Keratinocyte (primary cell): ENCODE data around the gene AKNA. TPM values are rescaled to one million over a fixed set of nuclear protein-coding genes. Genes with fewer than 3 reads are reported as not detected.

ENCODE experiments used
- DNase-seq: peaks from one replicate; pipeline ENCODE4 v3.0.0-alpha.2; 2011; ENCODE audit warnings: low read depth, missing footprints, low spot score
- FAIRE-seq: peaks from 2 replicates; lab custom pipeline; 2011; peaks lifted over from hg19 to GRCh38; lab: Jason Lieb, UNC
- H2AFZ ChIP-seq: 2 replicates; pipeline ENCODE4 v1.6.0; 2012; ENCODE audit warnings: low read length, control low read depth, inconsistent platforms; ENCODE audit not compliant: control insufficient read depth
- H3K27ac ChIP-seq: 2 replicates; pipeline ENCODE4 v1.5.1; 2011; ENCODE audit warnings: low read length; ENCODE audit not compliant: control insufficient read depth, insufficient read depth
- H3K27me3 ChIP-seq: 3 replicates; pipeline ENCODE4 v1.6.0; 2011; ENCODE audit warnings: low read length; ENCODE audit not compliant: control insufficient read depth, insufficient read depth; ENCODE audit errors: extremely low read depth
- H3K36me3 ChIP-seq, 2 experiments: 2 replicates in 1 of 2; 3 replicates in 1 of 2; pipeline ENCODE4 v1.5.1; 2011; ENCODE audit warnings: low read length in 2 of 2, mild to moderate bottlenecking in 1 of 2; ENCODE audit not compliant: control insufficient read depth in 2 of 2, insufficient read depth in 2 of 2; ENCODE audit errors: extremely low read depth in 1 of 2
- H3K4me1 ChIP-seq: 3 replicates; pipeline ENCODE4 v1.5.1; 2011; ENCODE audit warnings: low read length; ENCODE audit not compliant: control insufficient read depth, insufficient read depth; ENCODE audit errors: extremely low read depth
- H3K4me2 ChIP-seq: 3 replicates; pipeline ENCODE4 v1.6.0; 2011; ENCODE audit warnings: low read depth, low read length; ENCODE audit not compliant: control insufficient read depth, insufficient read depth; ENCODE audit errors: extremely low read depth
- H3K4me3 ChIP-seq, 3 experiments: fragments of 200-600 bp in 1 of 3; sonication (generic) in 1 of 3; 2 replicates in 2 of 3; 3 replicates in 1 of 3; pipeline ENCODE4 v1.5.1; 2011 to 2016; ENCODE audit warnings: low read length in 3 of 3, mild to moderate bottlenecking in 3 of 3, control low read depth in 2 of 3, inconsistent platforms in 1 of 3, low read depth in 1 of 3, mixed read lengths in 1 of 3, mixed run types in 1 of 3, moderate library complexity in 1 of 3; ENCODE audit not compliant: control insufficient read depth in 2 of 3, insufficient read depth in 2 of 3; ENCODE audit errors: extremely low read depth in 1 of 3
- H3K79me2 ChIP-seq: 2 replicates; pipeline ENCODE4 v1.6.0; 2012; ENCODE audit warnings: low read length; ENCODE audit not compliant: control insufficient read depth, insufficient read depth
- H3K9ac ChIP-seq: 3 replicates; pipeline ENCODE4 v1.6.0; 2011; ENCODE audit warnings: low read length; ENCODE audit not compliant: control insufficient read depth, insufficient read depth; ENCODE audit errors: extremely low read depth
- H3K9me1 ChIP-seq: 3 replicates; pipeline ENCODE4 v1.6.0; 2011; ENCODE audit warnings: low read length; ENCODE audit not compliant: control insufficient read depth, insufficient read depth; ENCODE audit errors: extremely low read depth
- H3K9me3 ChIP-seq: 2 replicates; pipeline ENCODE4 v1.5.1; 2012; ENCODE audit warnings: low read depth, low read length; ENCODE audit not compliant: control insufficient read depth
- H4K20me1 ChIP-seq: 3 replicates; pipeline ENCODE4 v1.6.0; 2011; ENCODE audit warnings: low read length; ENCODE audit not compliant: control insufficient read depth, insufficient read depth; ENCODE audit errors: extremely low read depth
- EZH2 ChIP-seq: IDR thresholded peaks from one replicate; pipeline ENCODE4 v1.6.1; 2012; ENCODE audit warnings: inconsistent platforms, mild to moderate bottlenecking, low read length, moderate library complexity
- dilution Hi-C: fragments of 300-500 bp; cut with MboI; formaldehyde crosslinking; loops from one replicate; pipeline ENCODE4 v1.7.0; 2020; ENCODE audit warnings: low sequenced_read_pairs; ENCODE audit not compliant: extremely low pct_ligation_motif_present
- polyA plus RNA-seq, 5 experiments: library from polyadenylated mRNA; depleted of rRNA in 3 of 5; stranded (reverse) in 3 of 5; stranded (forward) in 1 of 5; unstranded in 1 of 5; fragments of >200 nt; gene quantifications; 1 replicate in 1 of 5; 2 replicates in 3 of 5; 3 replicates in 1 of 5; pipeline versions ENCODE4 v1.2.1 to v1.2.3, GENCODE V29; 2011 to 2012; ENCODE audit warnings: missing spikeins in 2 of 5, low read depth in 1 of 5, low replicate concordance in 1 of 5
- TF ChIP-seq, protein P1 (sequence below), 3 experiments: IDR thresholded peaks in 1 of 3; conservative IDR thresholded peaks in 1 of 3; optimal IDR thresholded peaks in 1 of 3; 2 replicates in 2 of 3; 3 replicates in 1 of 3; pipeline versions ENCODE3 to v1.5.1; 2011; ENCODE audit warnings: low read length in 3 of 3, mild to moderate bottlenecking in 3 of 3, moderate library complexity in 2 of 3, control low read depth in 1 of 3, inconsistent platforms in 1 of 3; ENCODE audit not compliant: insufficient read depth in 2 of 3; ENCODE audit errors: extremely low read depth in 1 of 3

Gene AKNA
- polyA plus RNA-seq, 1 donor (not counting 4 experiments of a cell fraction or from before 2014, with no cell fraction given), result 0.79 TPM

DNA sequence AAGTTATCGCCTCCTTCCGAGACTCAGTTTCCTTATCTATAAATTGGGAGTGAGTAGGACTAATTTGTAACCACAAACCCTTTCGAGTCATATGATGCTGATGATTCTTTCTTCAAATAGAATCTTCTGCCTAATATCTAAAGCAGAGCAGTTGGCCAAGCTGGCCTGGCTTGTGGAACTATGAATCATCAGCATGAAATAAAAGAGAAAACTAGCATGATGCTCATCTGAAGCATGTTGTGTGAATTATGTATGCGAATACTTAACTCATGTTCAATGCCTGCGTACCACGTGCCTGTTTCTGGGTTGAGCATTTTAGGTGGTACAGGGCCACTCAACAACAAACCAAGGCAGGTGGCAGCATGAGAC is 79.9 kb downstream of the AKNA start:
- no peak overlapping the region for H3K4me3 ChIP-seq
- no peak for TF ChIP-seq EZH2
- TF ChIP-seq, protein P1, sequence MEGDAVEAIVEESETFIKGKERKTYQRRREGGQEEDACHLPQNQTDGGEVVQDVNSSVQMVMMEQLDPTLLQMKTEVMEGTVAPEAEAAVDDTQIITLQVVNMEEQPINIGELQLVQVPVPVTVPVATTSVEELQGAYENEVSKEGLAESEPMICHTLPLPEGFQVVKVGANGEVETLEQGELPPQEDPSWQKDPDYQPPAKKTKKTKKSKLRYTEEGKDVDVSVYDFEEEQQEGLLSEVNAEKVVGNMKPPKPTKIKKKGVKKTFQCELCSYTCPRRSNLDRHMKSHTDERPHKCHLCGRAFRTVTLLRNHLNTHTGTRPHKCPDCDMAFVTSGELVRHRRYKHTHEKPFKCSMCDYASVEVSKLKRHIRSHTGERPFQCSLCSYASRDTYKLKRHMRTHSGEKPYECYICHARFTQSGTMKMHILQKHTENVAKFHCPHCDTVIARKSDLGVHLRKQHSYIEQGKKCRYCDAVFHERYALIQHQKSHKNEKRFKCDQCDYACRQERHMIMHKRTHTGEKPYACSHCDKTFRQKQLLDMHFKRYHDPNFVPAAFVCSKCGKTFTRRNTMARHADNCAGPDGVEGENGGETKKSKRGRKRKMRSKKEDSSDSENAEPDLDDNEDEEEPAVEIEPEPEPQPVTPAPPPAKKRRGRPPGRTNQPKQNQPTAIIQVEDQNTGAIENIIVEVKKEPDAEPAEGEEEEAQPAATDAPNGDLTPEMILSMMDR (optimal IDR thresholded peaks at IDR 0.05 in 1 of 3, IDR thresholded peaks at IDR 0.05 in 1 of 3, conservative IDR thresholded peaks at IDR 0.05 in 1 of 3; ENCODE audit: extremely low read depth in 1 of 3, insufficient read depth in 2 of 3, low read length in 3 of 3), result no peak
- no peaks in the 10 kb centered on the region for H3K9me3 ChIP-seq
- no peak overlapping the region for H2AFZ ChIP-seq
- no peak for FAIRE-seq
- peaks cover 28 to 35% of the 10 kb centered on the region in 2 experiments for H3K36me3 ChIP-seq
- no peaks in the 10 kb centered on the region for H4K20me1 ChIP-seq
- no peak overlapping the region for H3K27ac ChIP-seq
- no peaks in the 10 kb centered on the region for H3K4me1 ChIP-seq
- H3K9ac ChIP-seq, result no peak overlapping the region
- dilution Hi-C loops, result no loop called here
- no peaks in the 10 kb centered on the region for H3K79me2 ChIP-seq
- no peaks in the 10 kb centered on the region for H3K27me3 ChIP-seq
- no peak for DNase-seq
- no peaks in the 10 kb centered on the region for H3K9me1 ChIP-seq
- no peak overlapping the region for H3K4me2 ChIP-seq

DNA sequence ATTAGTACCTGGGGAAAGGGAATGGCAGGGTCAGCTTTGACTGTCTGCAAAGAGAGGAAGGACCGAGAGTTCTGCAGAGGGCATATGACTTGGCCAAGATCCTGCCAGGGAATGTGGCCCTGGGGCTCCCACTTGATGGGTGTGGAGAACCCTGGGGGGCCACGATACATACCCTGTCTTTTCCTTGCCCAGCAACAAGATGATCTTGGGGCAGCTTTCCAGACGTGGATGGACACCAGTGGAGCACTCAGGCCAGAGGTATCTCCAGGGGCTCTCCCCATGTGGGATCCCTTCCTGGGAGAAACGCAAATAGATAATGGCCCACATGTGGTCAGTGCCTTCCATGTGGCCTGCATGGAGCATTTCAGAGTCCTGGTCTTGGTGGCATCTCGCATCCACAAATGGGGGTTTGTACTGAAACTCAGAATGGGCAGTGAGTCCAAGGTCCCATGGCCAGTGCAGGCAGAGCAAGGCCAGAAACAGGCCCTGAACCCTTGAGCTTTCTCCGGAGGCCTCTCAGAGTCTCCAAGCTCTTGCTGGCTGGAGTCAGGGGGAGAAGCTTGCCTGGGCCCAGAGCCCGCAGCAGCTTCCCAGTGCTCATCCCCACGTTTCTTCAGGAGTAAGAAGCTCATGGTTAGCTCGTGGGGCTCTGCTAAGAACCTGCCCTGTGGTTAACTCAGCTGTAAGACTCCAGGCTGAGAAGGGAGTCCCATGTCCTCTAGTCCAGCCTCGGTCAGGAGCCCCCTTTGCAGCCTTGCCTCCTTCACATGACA is 83.2 kb downstream of the AKNA start:
- H3K9ac ChIP-seq, result no peak overlapping the region
- no peak for DNase-seq
- H3K4me3 ChIP-seq, result no peak overlapping the region
- FAIRE-seq, result no peak
- no peaks in the 10 kb centered on the region for H3K9me1 ChIP-seq
- H3K36me3 ChIP-seq, result peaks cover 35 to 45% of the 10 kb centered on the region in 2 experiments
- dilution Hi-C loops, result no loop called here
- no peaks in the 10 kb centered on the region for H3K9me3 ChIP-seq
- no peak overlapping the region for H3K4me2 ChIP-seq
- H3K27me3 ChIP-seq, result no peaks in the 10 kb centered on the region
- H3K4me1 ChIP-seq, result no peaks in the 10 kb centered on the region
- H3K79me2 ChIP-seq, result no peaks in the 10 kb centered on the region
- no peaks in the 10 kb centered on the region for H4K20me1 ChIP-seq
- H3K27ac ChIP-seq, result no peak overlapping the region
- H2AFZ ChIP-seq, result no peak overlapping the region
- TF ChIP-seq, protein P1 (optimal IDR thresholded peaks at IDR 0.05 in 1 of 3, IDR thresholded peaks at IDR 0.05 in 1 of 3, conservative IDR thresholded peaks at IDR 0.05 in 1 of 3; ENCODE audit: extremely low read depth in 1 of 3, insufficient read depth in 2 of 3, low read length in 3 of 3), result no peak
- TF ChIP-seq EZH2, result no peak
